Dermis microvascular lymphatic vessel endothelial cell (primary cell): ENCODE results near the gene NEURL4. TPM values are rescaled to one million over a fixed set of nuclear protein-coding genes. Genes with fewer than 3 reads are reported as not detected.
A peak's percentile ranks its signal among the peaks of the same experiment; 100 is the strongest.

Source experiments
- DNase-seq, 2 donors: peaks; one replicate each; pipeline versions ENCODE4 v3.0.0 to v3.0.0-alpha.2; 2010; ENCODE audit warnings: low read depth in 2 of 2
- total RNA-seq: library from RNA; depleted of rRNA; stranded (reverse); fragments of >200 nt; gene quantifications from 2 replicates; pipeline ENCODE4 v1.2.1, GENCODE V29; 2014

NEURL4 gene
- total RNA-seq, 1 donor from 2014 or later = 9.1 TPM

DNA sequence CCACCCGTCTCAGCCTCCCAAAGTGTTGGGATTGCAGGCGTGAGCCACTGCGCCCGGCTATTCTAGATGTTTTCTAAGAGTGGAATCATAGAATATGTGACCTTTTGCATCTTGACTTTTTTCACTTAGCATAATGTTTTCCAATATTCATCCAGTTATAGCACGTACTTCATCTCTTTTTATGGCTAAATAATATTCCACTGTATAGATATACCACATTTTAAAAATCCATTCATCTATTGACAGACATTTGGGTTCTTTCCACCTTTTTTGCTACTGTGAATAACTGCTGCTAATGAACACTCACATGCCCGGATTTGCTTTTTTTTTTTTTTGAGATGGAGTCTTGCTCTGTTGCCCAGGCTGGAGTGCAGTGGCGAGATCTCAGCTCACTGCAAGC, 25.0 kb downstream of the NEURL4 start:
- DNase-seq = no peak

DNA sequence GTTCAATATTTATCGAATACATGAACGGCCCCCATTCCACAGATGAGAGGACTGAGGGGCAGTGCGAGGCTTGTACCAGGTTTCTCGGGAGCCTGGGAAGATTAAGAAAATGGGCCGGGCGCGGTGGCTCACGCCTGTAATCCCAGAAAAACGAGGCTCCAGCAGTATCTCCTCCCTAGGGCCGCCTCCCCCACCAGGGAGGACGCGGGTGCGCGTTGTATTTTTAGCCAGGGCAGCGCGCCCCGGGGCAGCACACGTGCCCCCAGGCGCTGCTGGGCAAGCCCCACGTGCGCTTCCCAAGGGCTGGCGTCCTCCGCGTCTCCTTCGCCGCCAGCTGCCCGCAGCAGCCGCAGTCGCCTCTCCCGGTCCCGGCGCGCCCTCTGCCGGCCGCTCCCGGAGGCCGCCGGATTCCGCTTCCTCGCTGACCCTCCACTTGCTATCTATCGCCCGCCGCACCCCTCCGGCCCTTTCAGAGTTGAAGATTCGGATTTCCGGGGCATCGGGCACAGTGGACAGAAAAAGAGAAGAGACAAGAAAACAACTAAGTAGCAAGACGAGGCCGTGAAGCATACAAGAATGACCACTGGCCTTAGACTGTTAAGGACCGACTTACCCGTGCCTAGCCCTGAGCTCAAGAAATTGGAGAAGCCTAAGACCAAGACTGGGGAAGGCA, 32.8 kb downstream of the NEURL4 start:
- DNase-seq = peak in 1 of 2 donors; percentile 81

DNA sequence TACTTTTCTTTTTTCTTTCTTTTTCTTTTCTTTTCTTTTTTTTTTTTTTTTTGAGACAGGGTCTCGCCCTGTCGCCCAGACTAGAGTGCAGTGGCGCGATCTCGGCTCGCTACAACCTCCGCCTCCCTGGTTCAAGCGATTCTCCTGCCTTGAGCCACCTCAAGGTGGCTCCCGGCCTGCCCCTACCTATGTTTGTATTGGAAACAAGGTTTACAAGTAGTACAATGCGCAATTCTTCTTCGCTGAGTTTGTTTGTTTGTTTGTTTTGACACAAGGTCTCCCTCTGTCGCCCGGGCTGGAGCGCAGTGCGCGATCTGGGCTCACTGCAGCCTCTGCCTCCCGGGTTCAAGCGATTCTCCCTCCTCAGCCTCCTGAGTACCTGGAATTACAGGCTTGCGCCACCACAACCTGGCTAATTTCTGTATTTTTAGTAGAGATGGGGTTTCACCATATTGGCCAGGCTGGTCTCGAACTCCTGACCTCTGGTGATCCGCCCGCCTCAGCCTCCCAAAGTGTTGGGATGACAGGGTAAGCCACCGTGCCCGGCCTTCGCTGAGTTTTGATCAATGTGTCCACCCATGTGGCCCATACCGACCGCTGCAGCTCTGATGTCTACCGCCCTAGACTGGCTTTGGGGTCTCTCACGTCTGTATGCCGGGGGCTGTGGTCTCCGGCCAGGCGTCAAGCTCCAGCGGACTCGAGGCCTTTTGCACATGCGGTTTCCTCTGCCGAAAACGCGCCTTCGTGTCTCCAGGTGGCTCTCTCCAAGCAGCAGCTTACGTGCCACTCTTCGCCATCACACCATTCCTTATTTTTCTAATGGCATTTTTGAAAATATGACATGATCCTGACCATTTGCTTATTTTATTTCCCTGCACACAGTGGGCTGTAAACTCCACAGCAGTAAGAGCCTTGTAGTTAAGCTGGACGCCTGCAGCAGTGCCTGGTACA, 33.6 kb downstream of the NEURL4 start:
- no peak for DNase-seq

DNA sequence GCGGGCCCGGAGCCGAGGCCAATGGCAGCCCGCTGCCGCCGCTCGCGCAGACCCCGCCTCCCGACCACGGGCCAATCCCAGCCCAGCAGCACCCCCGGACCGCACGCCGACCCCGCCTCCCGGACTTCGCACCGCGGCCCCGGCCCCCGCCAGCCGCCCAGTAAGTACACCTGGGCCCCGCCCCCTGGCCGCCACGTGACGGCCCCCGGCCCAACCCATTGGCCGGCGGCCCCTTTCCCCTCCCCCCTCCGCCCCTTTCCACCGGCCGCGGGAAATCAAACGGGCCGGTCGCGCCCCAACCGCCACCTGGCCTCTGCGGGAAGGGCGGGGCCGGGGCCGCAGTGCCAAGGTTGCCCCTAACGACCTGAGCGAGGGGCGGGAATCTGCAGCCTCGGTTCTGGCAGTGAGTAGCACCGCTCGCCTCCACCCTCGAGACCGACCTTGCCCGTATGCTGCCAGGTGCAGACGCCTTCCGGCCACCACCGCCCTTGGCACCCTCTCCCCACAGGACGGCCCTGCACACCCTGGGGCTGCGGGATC, 34.5 kb downstream of the NEURL4 start, which contains the start of gene YBX2:
YBX2 (minus strand) TSS at position 26 of the 540 bp plus-strand sequence. CDS start 139 bp downstream, outside the sequence.
- peak in 1 of 2 donors; percentile 62 for DNase-seq

DNA sequence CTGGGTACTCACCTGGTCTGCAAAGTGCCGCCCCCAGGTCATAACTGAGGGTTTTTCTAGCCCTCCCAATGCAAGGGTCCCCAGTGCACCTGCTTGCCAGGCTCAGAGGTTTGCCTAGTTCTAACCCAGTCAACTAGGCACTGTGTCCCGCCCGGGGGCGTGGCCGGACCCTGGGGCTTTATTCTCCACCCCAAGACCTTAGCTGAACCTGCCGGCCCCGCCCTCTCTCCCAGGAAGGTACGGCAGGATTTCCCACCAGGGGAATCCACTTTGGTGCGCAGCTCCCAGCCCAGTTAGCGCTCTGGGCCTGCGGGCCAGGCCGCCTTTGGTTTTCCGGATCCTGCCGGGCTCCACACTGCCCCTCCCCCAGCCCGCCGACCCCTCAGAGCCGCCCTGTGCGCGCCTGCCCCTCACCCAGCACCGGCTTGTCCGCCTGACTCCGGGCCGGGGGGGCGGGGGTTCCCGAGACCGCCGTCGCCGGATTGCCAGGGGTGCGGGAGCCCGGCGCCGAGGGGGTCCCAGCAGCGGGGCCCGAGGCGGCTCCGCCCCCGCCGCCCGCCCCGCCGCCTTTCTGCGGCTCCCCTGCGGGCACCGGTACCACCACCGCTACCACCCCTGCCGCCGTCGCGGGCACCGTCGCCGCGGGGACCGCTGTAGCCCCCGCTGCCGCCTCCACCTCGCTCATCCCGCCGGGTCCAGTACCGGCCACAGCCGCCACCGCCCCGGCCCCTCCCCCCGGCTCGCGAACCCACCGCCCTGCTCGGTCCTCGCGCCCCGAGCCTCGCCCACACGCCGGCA, 35.1 kb downstream of the NEURL4 start:
- no peak for DNase-seq

DNA sequence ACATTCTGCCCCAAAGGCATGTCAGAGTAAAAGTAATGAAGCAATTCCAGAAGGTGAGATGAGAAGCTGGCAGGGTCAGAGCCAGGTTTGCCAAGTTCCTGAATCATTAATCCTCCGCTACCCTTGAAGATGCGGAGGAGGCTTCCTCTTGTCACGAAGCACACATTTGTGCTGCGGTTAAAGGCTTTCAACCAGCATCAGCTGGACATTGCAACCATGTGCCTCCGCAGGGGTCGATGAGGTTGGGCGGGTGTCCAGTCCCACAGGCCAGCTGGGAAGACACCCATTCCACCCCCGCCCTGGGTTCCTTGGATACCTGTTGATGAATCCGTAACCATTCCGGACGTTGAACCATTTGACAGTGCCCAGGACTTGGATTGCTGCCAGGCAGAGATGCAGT, 36.0 kb downstream of the NEURL4 start:
- no peak for DNase-seq

DNA sequence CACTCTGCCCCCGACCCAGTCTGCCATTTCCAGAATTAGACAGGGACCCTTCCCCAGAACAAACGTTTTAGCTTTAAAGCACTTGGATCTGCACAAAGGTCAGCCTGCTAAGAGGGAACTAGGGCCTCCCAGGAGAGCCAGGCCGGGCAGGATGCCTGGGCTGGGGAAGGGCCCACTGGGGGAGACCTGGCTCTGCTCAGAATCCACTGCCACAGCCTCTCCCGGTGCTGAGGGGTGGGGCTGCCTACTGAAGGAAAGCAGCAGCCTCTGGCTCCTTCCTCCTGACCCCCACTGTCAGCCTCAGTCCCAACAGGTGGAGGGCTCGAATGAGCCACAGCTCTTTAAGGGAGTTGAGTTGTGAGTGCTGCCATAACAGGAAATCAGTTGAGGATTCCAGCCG, 36.4 kb downstream of the NEURL4 start:
- no peak for DNase-seq

DNA sequence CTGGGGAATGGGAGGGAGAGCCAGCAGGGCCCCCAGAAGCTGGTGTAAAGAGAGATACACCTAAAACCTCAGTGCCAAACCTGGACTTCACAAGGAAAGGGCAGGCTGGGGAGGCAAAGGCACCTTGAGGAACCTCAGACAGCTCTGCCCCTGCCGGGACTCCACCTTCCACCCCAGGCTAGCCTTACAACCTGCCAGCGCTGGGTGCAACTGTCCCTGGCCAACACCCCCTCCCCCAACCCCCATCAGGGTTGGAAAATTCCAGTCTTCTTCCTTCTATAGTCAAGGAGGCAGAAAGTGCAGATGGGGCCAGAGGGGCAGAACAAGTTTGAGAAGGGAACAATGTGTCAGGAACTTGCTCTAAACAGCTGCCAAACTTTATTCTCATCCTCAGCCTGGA, 36.9 kb downstream of the NEURL4 start:
- DNase-seq = no peak

DNA sequence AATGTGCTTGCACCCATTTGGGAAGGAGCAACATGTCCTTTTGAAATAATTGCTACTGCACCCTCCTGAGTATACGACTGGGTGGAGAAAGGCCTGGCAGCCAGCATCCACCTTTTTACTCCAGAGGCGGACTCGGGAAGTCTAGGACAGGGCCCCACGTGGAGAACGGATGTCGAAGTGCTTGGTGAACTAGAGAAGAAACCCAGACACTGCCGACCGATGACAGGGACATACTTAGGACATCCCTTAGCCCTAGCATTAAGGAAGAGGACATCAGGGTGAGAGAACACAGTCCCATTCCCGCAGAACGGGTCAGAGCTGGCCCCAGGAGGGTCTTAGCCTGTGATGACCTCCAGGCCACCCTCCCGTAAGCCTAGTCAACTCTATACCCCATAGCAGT, 38.5 kb downstream of the NEURL4 start:
- no peak for DNase-seq

DNA sequence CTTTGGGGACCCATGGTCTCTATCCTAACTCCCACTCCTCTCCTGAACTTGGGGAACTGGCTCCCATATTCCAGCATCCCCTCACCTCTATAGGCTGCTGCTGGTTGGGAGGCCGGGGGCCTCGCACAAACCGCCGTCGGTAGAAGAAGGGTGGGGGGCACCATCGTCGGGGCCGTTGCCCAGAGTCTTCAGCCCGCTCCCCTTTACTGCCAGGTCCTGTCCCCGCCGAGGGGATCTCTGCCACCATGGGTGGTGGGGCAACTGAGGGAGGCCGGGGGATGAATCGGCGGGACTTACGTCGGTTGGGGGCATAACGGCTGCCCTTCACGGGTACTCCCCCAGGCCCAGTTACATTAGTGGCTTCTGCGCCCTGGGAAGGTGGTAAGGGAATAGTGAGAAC, 39.0 kb downstream of the NEURL4 start:
- DNase-seq = no peak

DNA sequence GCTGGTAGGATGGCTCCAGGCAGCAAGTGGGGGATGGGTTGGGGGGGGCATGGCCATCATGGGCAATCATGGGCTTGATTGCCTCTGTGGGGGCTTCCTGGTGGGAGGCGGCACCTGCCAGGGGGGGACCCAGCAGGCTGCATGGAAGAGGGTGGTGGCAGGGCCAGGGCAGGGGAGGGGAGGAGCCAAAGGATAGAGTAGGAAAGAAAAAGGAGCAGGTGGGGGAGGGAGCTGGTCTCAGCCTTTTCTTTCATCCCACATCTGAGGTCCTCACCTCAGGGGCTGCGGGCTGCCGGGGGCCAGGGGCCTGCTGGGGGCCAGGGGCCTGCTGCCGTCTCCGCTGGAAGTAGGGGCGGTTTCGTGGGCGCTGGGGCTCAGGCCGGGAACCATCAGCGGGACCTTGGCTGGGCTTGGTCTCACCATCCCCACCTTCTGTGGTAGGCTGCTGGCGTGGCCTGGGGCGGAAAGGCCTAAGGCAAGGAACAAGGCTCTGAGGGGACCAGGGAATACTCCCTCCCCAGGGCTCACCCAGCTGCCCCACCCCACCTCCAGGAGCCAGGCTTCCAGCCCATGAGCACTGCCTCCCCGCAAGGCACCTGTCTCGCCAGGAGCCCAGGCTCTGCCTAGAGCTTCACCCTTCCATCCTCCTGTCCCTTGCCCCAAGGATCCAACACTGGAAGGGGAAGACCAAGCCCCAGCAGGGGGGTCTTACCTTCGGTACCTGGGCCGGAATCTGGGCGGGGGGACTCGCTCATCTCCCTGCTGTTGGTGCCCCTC, 39.7 kb downstream of the NEURL4 start:
- DNase-seq = no peak

DNA sequence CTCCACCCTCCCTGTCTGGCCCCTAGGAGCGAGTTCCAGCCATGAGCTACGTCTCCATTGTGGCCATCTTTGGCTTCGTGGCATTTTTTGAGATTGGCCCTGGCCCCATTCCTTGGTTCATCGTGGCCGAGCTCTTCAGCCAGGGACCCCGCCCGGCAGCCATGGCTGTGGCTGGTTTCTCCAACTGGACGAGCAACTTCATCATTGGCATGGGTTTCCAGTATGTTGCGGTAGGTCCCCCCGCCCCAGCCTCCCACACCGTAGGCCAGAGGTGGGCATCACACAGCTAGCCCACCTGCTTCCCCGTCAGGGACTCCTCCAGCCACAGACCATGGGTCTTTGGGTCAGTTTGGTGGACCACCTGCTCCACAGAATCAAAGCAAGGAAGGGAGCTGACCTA, 43.5 kb downstream of the NEURL4 start:
- no peak for DNase-seq

DNA sequence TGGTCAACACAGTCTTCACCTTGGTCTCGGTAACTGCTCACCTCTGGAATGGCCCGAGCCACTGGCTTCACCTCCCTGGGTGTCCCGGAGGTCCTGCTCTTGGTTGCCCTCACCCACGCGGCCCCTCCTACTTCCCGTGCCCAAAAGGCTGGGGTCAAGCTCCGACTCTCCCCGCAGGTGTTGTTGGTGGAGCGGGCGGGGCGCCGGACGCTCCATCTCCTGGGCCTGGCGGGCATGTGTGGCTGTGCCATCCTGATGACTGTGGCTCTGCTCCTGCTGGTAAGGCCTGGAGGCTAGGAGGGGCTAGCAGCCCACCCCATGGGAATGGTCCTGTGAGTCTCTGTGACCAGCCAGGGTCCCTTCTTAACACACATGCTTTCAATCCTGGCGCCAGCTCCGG, 44.2 kb downstream of the NEURL4 start:
- DNase-seq = no peak

DNA sequence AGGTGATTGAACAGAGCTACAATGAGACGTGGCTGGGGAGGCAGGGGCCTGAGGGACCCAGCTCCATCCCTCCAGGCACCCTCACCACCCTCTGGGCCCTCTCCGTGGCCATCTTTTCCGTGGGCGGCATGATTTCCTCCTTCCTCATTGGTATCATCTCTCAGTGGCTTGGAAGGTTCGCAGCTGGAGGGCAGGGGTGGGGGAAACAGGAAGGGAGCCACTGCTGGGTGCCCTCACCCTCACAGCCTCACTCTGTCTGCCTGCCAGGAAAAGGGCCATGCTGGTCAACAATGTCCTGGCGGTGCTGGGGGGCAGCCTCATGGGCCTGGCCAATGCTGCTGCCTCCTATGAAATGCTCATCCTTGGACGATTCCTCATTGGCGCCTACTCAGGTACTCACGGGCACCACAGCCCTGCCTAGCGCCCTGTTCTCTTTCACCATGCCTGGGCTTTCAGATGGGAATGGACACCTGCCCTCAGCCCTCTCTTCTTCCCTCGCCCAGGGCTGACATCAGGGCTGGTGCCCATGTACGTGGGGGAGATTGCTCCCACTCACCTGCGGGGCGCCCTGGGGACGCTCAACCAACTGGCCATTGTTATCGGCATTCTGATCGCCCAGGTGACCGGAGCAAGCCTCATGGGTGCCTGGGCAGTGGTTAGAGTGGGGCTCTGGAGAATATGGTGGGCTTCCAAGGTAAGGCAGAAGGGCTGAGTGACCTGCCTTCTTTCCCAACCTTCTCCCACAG, 45.5 kb downstream of the NEURL4 start:
- DNase-seq = no peak

DNA sequence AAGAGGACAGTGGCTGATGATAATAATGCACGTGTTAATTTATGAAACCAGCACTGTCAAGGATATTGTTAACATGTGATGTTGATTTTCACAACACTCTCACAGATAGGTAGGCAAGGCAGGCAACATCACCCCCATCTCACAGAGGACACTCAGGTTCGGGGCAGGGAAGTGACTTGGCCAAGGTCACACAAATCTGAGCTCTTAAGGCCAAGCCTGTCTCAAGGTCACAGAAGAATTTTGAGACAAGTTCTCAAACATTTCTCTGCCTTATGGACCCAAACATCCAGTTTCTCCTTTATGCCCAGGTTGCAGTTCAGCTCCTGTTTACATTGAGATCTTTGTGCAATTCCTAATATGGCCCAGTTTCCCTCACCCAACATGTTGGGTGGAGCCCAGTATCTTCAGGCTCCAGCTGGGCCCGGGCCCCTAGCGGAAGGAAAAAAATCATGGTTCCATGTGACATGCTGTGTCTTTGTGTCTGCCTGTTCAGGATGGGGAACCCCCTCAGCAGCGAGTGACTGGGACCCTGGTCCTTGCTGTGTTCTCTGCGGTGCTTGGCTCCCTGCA, 46.3 kb downstream of the NEURL4 start:
- DNase-seq = no peak

DNA sequence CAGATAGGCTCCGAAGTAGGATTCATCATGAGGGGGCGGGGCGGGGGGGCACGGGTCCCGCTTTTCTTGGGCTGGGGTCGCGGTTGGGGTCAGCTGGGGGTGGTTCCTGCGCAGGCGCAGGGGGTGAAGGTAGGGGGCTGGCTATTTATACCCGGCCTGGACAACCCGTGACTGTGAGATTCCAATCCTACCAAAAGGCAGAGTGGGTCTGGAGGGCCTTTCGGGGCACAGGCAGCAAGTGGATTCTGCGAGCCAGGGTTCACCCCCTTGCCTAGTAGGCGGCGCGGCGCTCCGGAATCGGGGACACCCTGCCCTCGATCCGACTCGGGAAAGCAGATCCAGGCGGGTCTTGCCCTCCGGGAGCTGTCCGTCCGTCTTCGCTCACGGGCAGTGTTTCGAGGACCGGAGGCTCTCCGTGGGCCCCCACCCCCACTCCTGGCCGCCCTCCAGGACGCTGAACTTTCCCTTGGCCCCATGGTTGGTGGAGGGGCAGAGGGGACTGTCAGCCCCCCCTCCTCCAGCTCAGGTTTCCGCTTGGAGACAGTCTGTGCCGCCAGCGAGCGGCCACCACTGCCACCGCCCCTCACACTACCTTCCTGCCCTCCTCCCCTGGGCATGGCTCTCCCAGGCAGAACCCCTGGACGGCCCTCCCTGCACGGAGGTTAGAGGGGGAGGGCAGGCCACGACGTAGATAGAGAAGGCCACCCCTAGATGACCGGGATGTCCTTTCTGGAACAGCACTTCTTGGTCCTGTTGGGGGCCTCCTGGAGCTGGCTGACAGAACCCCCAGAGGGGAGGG, 47.0 kb downstream of the NEURL4 start:
- no peak for DNase-seq

DNA sequence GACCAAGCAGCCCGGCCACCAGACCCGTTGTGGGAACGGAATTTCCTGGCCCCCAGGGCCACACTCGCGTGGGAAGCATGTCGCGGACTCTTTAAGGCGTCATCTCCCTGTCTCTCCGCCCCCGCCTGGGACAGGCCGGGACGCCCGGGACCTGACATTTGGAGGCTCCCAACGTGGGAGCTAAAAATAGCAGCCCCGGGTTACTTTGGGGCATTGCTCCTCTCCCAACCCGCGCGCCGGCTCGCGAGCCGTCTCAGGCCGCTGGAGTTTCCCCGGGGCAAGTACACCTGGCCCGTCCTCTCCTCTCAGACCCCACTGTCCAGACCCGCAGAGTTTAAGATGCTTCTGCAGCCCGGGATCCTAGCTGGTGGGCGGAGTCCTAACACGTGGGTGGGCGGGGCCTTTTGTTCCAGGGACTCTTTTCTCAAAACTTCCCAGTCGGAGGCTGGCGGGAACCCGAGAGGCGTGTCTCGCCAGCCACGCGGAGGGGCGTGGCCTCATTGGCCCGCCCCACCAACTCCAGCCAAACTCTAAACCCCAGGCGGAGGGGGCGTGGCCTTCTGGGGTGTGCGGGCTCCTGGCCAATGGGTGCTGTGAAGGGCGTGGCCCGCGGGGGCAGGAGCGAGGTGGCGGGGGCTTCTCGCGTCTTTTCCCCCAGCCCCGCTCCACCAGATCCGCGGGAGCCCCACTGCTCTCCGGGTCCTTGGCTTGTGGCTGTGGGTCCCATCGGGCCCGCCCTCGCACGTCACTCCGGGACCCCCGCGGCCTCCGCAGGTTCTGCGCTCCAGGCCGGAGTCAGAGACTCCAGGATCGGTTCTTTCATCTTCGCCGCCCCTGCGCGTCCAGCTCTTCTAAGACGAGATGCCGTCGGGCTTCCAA, 47.8 kb downstream of the NEURL4 start, which contains the start of gene SLC2A4:
SLC2A4 (plus strand) TSS at position 645 of the 879 bp plus-strand sequence; CDS start at position 862, 217 bp downstream.
- DNase-seq = peak; percentile 87 to 95
